ENCODE data around the gene RGS17. TPM values are rescaled to one million over a fixed set of nuclear protein-coding genes. Genes with fewer than 3 reads are reported as not detected.

Gene RGS17
- total and polyA plus RNA-seq, 10 of the 15 experiments (the other 5 are each of a cell fraction or from before 2014, with no cell fraction given): 0.06 to 0.29 (median 0.14) TPM; not detected in 4

GRCh38 chr6:152976749-152977148 is 154.3 kb downstream of the RGS17 start:
- intact Hi-C loops (cut with micrococcal nuclease; ENCODE audit: unreplicated experiment): loop anchor here (10.0 kb wide), 1 partner anchor 672 kb away; no protein-coding TSS in a partner anchor
- ChIA-PET RAD21 (ENCODE audit: unreplicated experiment) (interaction anchor here (1.1 kb wide), 1 partner anchor 24 kb away, joined by 3 read pairs; no protein-coding TSS in a partner anchor), POLR2A (interaction anchor here (0.7 to 1.5 kb wide), 2 partner anchors 10 to 21 kb away, joined by 3 to 5 read pairs; no protein-coding TSS in a partner anchor), CTCF (interaction anchor here (1.2 to 2.6 kb wide), 5 partner anchors 22 to 55 kb away, joined by 4 to 11 read pairs (median 5); no protein-coding TSS in a partner anchor), SMC1A (ENCODE audit: uncharacterized antibody, unreplicated experiment) (interaction anchor here (0.6 to 2.9 kb wide), 9 partner anchors 9 to 29 kb away, joined by 3 to 26 read pairs (median 4); no protein-coding TSS in a partner anchor)
- peaks cover 2% of the 10 kb centered on the region; the same call in 2 of the 3 replicates for H3K9me3 ChIP-seq (replicated peaks; ENCODE audit: control insufficient read depth, insufficient read depth, low read length)
- H3K4me1 ChIP-seq (ENCODE audit: control insufficient read depth, insufficient read depth, low read length): peaks cover 4% of the 10 kb centered on the region; the same call in 1 of the 2 replicates
- 48% methylated on average over 1 of the region's 1 CpG for WGBS (ENCODE audit: insufficient coverage, insufficient replicate concordance, low lambda C conversion rate, missing lambda C conversion rate)
- no peaks in the 10 kb centered on the region for H4K20me1 ChIP-seq (ENCODE audit: control insufficient read depth, insufficient read depth)
- no peak overlapping the region for H3K27ac ChIP-seq (ENCODE audit: control insufficient read depth, insufficient read depth)
- no peak for TF ChIP-seq ETV6 (conservative IDR thresholded peaks at IDR 0.05 in 1 of 2, IDR thresholded peaks at IDR 0.05 in 1 of 2; ENCODE audit: borderline replicate concordance in 1 of 2, low read depth in 1 of 2)
- no peak for TF ChIP-seq HDAC2 (IDR thresholded peaks at IDR 0.05)
- TF ChIP-seq POU2F2 (IDR thresholded peaks at IDR 0.05; ENCODE audit: borderline replicate concordance, low read depth, low read length): no peak
- no peak for TF ChIP-seq IRF4 (IDR thresholded peaks at IDR 0.05; ENCODE audit: low read depth, low read length)
- no peak for TF ChIP-seq NFXL1 (IDR thresholded peaks at IDR 0.05; ENCODE audit: borderline replicate concordance)
- TF ChIP-seq ZNF384 (IDR thresholded peaks at IDR 0.05; ENCODE audit: borderline replicate concordance, low read depth, low read length): no peak
- no peak for TF ChIP-seq SMC3 (IDR thresholded peaks at IDR 0.05; ENCODE audit: borderline replicate concordance, low read length)
- TF ChIP-seq MEF2A (IDR thresholded peaks at IDR 0.05; ENCODE audit: insufficient read depth, low read depth, low read length): no peak
- TF ChIP-seq NR2F1 (conservative IDR thresholded peaks at IDR 0.05): no peak
- TF ChIP-seq SIX5 (IDR thresholded peaks at IDR 0.05; ENCODE audit: low read depth, low read length, severe bottlenecking): no peak
- H3K4me2 ChIP-seq (ENCODE audit: control insufficient read depth, insufficient read depth): peak overlapping the region; percentile 66
- no TSS peak for BruUV-seq (replicated peaks)
- FAIRE-seq (no peak), DNase-seq (ENCODE audit: low read depth, low spot score) (no peak), ATAC-seq (peak; percentile 18)
- peak overlapping the region; percentile 44 for H3K4me3 ChIP-seq
- H3K27me3 ChIP-seq (replicated peaks in 1 of 2; ENCODE audit: control insufficient read depth in 2 of 2, insufficient read depth in 2 of 2, low read length in 1 of 2): no peaks in the 10 kb centered on the region
- H3K9ac ChIP-seq (ENCODE audit: control insufficient read depth, insufficient read depth, low read length): no peak overlapping the region
- peaks cover 94% of the 10 kb centered on the region for H3K79me2 ChIP-seq (ENCODE audit: control insufficient read depth, insufficient read depth, low read length)
- peaks cover 0 to 25% of the 10 kb centered on the region in 2 experiments; a peak in 2 of 4 replicates for H3K36me3 ChIP-seq (ENCODE audit: control insufficient read depth in 2 of 2, insufficient read depth in 2 of 2, low read length in 1 of 2)
- in situ Hi-C loops (cut with MboI): loop anchor here (25.0 kb wide), 3 partner anchors 1261 to 1761 kb away; partner anchors contain the start of gene SCAF8
- no peak overlapping the region for H2AFZ ChIP-seq (ENCODE audit: control insufficient read depth, low read depth, low read length)
